VCaP (cell line): ENCODE results near the gene DNAI1.
A peak's percentile ranks its signal among the peaks of the same experiment; 100 is the strongest.

Experiments used
- H3K27ac ChIP-seq: fragments of 450-650 bp; 2 replicates; pipeline ENCODE4 v1.5.1; 2017
- CTCF ChIP-seq: fragments of 450-650 bp; conservative IDR thresholded peaks from 2 replicates; pipeline ENCODE4 v1.5.1; 2017; ENCODE audit warnings: mild to moderate bottlenecking, moderate library complexity

The DNAI1 gene

GRCh38 chr9:34546834-34547827 lies 88.5 kb downstream of the DNAI1 start:
- no peak overlapping the region for H3K27ac ChIP-seq
- TF ChIP-seq CTCF, result peak; percentile 83

DNA sequence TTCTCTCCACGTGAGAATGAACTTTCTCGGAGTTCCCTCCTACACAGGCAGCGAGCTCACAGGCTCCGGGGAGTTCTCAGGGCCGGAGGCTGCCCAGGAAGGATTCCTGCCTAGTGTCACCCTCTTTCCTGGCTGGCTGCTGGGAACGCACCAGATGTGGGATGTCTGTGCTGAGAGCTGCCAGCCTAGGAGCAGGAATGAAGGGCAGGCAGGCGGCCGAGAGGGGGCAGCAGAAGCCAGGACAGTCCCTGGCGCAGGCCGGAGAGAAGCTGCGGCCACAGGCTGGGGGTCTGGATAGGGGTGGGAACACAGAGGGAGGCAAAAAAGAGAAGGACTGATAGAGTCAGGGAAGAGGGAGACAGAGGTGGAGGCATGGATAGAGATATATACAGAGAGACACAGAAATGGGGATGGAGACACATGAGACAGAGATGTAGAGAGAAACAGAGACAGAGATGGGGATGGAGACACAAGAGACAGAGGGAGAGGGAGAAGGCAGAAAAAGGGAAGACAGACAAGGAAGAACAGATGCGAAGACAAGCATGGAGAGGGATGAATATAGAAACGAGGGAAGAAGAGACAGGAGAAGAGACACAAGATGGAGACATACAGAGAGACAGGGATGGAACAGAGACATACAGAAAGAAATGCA lies 89.5 kb downstream of the DNAI1 start:
- H3K27ac ChIP-seq, result no peak overlapping the region
- TF ChIP-seq CTCF, result peak; percentile 96

DNA sequence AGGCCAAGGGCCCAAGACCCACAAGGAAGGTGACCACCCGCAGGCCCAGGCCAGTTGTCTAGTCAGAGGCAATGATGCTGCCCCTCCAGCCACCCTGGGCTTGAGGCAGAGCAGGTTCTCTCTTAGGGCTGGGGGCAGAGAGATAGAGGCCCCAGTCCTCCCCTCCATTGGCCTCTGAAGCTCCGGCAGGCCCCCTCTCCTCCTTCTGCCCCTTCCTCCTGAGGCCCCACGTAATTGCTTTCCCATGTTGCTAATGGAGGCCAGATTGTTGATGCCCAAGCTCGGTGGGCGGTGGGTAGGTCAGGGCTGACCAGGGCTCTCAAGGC lies 90.8 kb downstream of the DNAI1 start:
- no peak overlapping the region for H3K27ac ChIP-seq
- TF ChIP-seq CTCF, result no peak

DNA sequence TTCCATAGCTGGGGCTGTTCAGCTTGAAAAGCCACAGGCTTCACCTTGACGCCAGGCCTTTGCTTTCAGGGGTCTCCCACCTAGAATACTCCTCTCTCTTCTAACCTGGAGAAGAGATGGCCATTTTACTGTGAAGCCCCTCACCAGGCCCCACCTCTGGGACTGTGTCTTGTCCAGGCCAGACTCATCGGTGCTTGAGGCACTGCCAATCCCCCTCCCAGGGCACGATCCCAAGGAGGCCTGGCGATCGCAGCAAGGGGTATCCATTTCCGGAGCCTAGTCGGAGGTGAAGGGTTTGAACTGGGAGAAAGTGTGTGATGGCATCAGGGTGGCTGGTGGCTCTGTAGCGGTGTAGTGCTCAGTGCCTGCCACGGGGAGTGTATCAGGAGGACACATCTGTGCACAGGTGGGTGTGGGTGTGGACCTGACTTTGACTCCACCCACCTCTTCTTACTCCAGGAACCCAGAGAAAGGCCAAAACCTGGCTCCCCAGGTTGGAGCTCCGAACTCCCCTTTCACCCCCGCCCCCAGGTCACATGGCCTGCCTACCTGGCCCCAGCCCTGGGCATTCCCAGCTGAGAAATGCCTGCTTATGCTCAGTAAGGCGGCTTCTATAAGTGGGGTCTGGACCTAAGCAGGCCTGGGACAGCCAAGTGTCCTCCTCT lies 91.5 kb downstream of the DNAI1 start:
- TF ChIP-seq CTCF, result no peak
- no peak overlapping the region for H3K27ac ChIP-seq

DNA sequence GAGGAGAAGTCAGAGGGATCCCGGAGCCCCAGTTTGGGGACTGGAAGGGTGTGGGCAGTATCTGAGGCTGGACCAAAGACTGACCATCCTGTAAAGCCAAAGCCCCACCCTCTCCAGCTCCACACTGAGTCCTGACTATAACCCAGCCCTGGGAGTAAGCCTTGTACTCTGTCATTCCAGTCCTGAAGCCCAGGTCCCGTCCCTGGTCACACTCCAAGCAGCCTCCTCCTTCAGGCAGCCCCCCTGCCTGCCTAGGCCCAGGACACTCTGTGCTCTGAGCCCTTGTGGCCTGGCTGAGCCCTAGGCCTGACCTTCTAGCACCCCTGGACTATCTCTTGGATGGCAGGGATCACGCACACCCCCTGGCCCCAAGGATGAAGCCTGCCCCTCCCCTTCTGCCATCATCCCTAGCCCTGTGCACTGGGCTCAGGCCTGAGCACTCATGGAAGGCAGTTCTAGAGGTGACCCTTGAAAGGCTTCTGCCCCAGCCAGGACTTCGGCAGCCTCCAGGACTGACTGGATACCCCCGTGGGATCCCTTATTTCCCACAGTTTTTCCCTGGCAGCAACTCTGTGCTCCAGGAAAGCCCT lies 92.2 kb downstream of the DNAI1 start:
- H3K27ac ChIP-seq, result no peak overlapping the region
- no peak for TF ChIP-seq CTCF

GRCh38 chr9:34551751-34552605 lies 93.4 kb downstream of the DNAI1 start:
- no peak for TF ChIP-seq CTCF
- H3K27ac ChIP-seq, result no peak overlapping the region
